Adrenal gland (tissue), 12 donors: ENCODE results near the gene SH3YL1. TPM values are rescaled to one million over a fixed set of nuclear protein-coding genes. Genes with fewer than 3 reads are reported as not detected.
A peak's percentile ranks its signal among the peaks of the same experiment; 100 is the strongest.

Source experiments
- DNase-seq, 7 donors: peaks; one replicate each; pipeline ENCODE4 v3.0.0-alpha.2; 2019 to 2020
- H3K27ac ChIP-seq, 5 donors: fragments of 200-600 bp; sonication (generic) in 4 of 5; 1 replicate in 3 of 5; 2 replicates in 2 of 5; pipeline versions ENCODE4 v1.5.1 to v1.8.0; 2016 to 2020; ENCODE audit warnings: mild to moderate bottlenecking in 1 of 5
- H3K27me3 ChIP-seq: fragments of 200-600 bp; 2 replicates; pipeline ENCODE4 v1.8.0; 2021
- H3K36me3 ChIP-seq, 2 donors: fragments of 200-600 bp; replicated peaks in 1 of 2; 1 replicate in 1 of 2; 2 replicates in 1 of 2; pipeline versions ENCODE4 v1.5.1 to v1.8.0; 2018 to 2022
- H3K4me1 ChIP-seq, 2 donors: fragments of 200-600 bp; replicated peaks in 1 of 2; 1 replicate in 1 of 2; 2 replicates in 1 of 2; pipeline versions ENCODE4 v1.5.1 to v1.8.0; 2018 to 2021
- H3K4me3 ChIP-seq, 4 donors: fragments of 200-600 bp; sonication (generic) in 3 of 4; one replicate each; pipeline ENCODE4 v1.5.1; 2016 to 2018
- H3K9me3 ChIP-seq, 3 donors: fragments of 200-600 bp; sonication (generic) in 1 of 3; replicated peaks in 1 of 3; 1 replicate in 2 of 3; 2 replicates in 1 of 3; pipeline versions ENCODE4 v1.5.1 to v1.8.0; 2016 to 2021
- POLR2A ChIP-seq, 2 donors: fragments of 450-650 bp; IDR thresholded peaks; one replicate each; pipeline ENCODE4 v1.6.1; 2017; ENCODE audit warnings: antibody characterized with exemption in 2 of 2, mild to moderate bottlenecking in 2 of 2, moderate library complexity in 1 of 2
- WGBS, 4 donors: extraction: QIAGEN DNeasy Blood & Tissue Kit in 2 of 4; methylation state at CpG; one replicate each; pipeline versions ENCODE4 v1.1.5 to v1.1.7; 2013 to 2017; 5-methylcytosine and 5-hydroxymethylcytosine counted together
- intact Hi-C, 2 donors: fragments of 100-400 bp; cut with DNase I; formaldehyde crosslinking; loops; one replicate each; pipeline versions ENCODE4 v1.14.1 to v1.15.0; 2022 to 2023
- polyA plus RNA-seq, 3 donors: library from polyadenylated mRNA; stranded (reverse); fragments of 200-250 nt in 2 of 3; fragments of 350-450 nt in 1 of 3; fragmentation: Illumina TruSeq in 1 of 3; extraction: RNeasy Lipid Tissue Mini Kit (QIAGEN cat#74804) in 1 of 3; gene quantifications; one replicate each; pipeline ENCODE4 v1.2.3, GENCODE V29; 2013 to 2014
- total RNA-seq, 9 donors: library from RNA; depleted of rRNA in 4 of 9; stranded (reverse); fragments of >200 nt in 4 of 9; fragments of 120-200 nt in 1 of 9; fragmentation: NEBNext Ultra II Directional in 1 of 9; extraction: Animal tissue kit (Norgen Biotek cat#: 25700) in 1 of 9; gene quantifications; one replicate each; pipeline versions ENCODE4 v1.1.0 to v1.2.4, GENCODE V29; 2013 to 2023
- TF ChIP-seq, protein P1 (sequence below), 6 experiments: fragments of 450-650 bp in 4 of 6; fragments of 200-600 bp in 2 of 6; sonication (generic) in 1 of 6; IDR thresholded peaks; 1 replicate in 5 of 6; 2 replicates in 1 of 6; pipeline versions ENCODE4 v1.5.1 to v1.8.0; 2016 to 2021; ENCODE audit warnings: antibody characterized with exemption in 6 of 6, mild to moderate bottlenecking in 2 of 6, moderate library complexity in 1 of 6
- donor health status: healthy with polysubstance abuse.
- donor health status: Bipolar disorder and iron deficiency.
- donor health status: DM: yes; HTN: yes; CAD: no.
- donor health status: DM: no; HTN: no; CAD: no.
- donor health status: DM: no; HTN: no; CAD: no.
- donor health status: DM: yes; HTN: yes; CAD: no.

The SH3YL1 gene
- total and polyA plus RNA-seq, 12 donors, result 43.6 to 108 (median 92.6) TPM

DNA sequence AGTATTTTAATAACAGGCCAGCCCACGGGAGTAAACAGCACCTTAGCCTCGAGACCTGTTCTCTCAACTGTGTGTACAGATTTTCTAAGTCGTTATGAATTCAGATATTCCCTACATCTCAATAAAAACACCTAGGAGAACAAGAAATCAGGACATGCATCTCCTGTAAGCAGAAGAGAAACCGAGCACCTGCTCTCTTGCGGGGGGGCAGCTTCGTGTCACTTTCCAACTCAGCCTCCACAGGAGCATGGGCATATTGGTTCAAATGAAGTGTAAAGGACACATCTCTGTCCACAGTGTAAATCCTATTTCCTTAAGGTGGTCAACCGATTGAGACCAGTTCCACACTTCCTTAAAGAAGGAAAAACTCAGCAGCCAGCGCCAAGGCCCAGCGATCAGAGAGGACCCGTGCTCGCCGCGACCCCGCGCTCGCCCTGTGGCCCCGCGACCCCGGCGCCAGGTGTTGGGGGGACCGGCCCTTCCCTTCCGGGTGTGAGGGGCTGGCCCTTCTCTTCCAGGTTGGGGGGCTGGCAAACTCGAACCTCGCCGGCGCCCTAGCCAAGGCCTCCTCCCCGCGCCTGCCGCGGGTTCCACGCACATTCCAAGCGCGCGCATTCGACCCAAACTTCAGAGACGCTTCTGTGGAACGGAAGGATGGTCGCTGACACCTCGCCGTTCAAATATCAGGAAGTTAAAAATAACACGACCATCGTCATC lies 652 bp downstream of the SH3YL1 start:
- intact Hi-C loops, result no loop called here
- Histone ChIP-seq H3K36me3 (no peaks in the 10 kb centered on the region), H3K27ac (peak overlapping the region in 4 of 5 donors; percentile 23 to 91 (median 84)), H3K9me3 (no peaks in the 10 kb centered on the region), H3K4me1 (peaks cover 6 to 49% of the 10 kb centered on the region in 2 donors), H3K27me3 (no peaks in the 10 kb centered on the region), H3K4me3 (peak overlapping the region in 2 of 4 donors; percentile 68 to 80)
- WGBS, 4 donors, result 26 to 44% (median 41%) methylated on average over 28 to 42 of the region's 42 CpGs
- TF ChIP-seq POLR2A (IDR thresholded peaks at IDR 0.05), result no peak
- TF ChIP-seq, protein P1, sequence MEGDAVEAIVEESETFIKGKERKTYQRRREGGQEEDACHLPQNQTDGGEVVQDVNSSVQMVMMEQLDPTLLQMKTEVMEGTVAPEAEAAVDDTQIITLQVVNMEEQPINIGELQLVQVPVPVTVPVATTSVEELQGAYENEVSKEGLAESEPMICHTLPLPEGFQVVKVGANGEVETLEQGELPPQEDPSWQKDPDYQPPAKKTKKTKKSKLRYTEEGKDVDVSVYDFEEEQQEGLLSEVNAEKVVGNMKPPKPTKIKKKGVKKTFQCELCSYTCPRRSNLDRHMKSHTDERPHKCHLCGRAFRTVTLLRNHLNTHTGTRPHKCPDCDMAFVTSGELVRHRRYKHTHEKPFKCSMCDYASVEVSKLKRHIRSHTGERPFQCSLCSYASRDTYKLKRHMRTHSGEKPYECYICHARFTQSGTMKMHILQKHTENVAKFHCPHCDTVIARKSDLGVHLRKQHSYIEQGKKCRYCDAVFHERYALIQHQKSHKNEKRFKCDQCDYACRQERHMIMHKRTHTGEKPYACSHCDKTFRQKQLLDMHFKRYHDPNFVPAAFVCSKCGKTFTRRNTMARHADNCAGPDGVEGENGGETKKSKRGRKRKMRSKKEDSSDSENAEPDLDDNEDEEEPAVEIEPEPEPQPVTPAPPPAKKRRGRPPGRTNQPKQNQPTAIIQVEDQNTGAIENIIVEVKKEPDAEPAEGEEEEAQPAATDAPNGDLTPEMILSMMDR (IDR thresholded peaks at IDR 0.05), result no peak
- no peak for DNase-seq

DNA sequence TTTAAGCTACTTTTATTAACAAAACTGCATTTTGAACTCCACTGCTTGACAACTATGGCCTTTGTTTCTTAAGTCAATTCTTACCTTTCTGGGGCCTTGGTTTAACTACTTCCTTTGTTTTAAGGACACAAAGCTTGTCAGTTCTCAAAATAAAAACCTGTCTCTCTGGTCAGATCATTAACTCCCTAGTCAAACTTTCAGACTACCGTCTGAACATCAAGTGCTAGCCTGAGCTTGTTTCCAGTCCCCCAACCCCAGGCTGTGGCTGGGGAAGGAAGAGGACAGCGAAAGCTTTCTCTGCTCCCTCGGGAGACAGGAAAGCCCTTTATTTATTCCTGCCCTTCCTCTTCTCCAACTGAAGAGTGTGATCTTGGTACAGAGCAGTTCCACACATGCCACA lies 1.7 kb downstream of the SH3YL1 start:
- Histone ChIP-seq H3K27ac (peak overlapping the region; percentile 16 to 85 (median 32)), H3K36me3 (no peaks in the 10 kb centered on the region), H3K4me1 (peaks cover 6 to 48% of the 10 kb centered on the region in 2 donors), H3K27me3 (no peaks in the 10 kb centered on the region), H3K9me3 (peaks cover 0 to 4% (median 0%) of the 10 kb centered on the region in 3 donors), H3K4me3 (no peak overlapping the region)
- TF ChIP-seq, protein P1 (IDR thresholded peaks at IDR 0.05), result no peak
- no peak for TF ChIP-seq POLR2A (IDR thresholded peaks at IDR 0.05)
- WGBS, 4 donors, result 60 to 81% (median 79%) methylated on average over 3 of the region's 3 CpGs
- intact Hi-C loops, result no loop called here
- no peak for DNase-seq

DNA sequence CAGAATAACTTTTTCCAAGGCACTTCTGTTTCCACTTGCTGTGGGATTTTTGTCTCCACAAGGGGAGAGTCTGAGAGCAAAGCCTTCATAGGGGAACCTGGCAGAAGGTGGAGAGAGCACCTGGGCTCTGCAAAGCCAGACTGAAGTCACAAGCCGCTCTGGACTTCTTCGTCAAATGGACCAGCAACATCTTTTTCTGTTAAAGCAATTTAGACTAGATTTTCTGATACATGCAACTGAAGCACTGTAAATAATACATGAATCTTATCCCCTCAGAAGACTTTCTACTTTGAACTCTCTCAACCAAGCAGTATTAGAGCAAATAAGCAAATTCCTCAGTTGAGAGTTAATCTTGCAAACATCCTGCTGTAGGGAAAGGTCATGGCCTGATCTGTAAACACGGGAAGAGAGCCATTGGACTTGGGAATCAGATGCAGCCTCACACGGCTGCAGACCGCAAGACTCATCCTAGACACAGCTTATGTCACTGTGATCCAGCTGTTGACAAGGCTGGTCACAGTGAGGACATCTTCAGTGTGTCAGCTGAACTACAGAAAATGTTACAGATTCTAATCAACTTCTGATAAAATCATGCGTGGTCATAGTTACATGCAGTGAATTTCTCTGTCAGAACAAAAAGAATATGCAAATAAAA lies 3.2 kb downstream of the SH3YL1 start:
- Histone ChIP-seq H3K4me1 (peaks cover 6 to 40% of the 10 kb centered on the region in 2 donors), H3K27me3 (no peaks in the 10 kb centered on the region), H3K27ac (peak overlapping the region in 4 of 5 donors; percentile 2 to 85 (median 72)), H3K36me3 (no peaks in the 10 kb centered on the region), H3K9me3 (peaks cover 0 to 4% (median 0%) of the 10 kb centered on the region in 3 donors), H3K4me3 (no peak overlapping the region)
- intact Hi-C loops, result no loop called here
- TF ChIP-seq, protein P1 (IDR thresholded peaks at IDR 0.05), result no peak
- peak in 1 of 2 donors; percentile 57 for TF ChIP-seq POLR2A (IDR thresholded peaks at IDR 0.05)
- WGBS, 4 donors, result 39 to 61% (median 47%) methylated on average over 4 to 6 of the region's 6 CpGs
- DNase-seq, result peak in 5 of 7 donors; percentile 47 to 66 (median 58)

DNA sequence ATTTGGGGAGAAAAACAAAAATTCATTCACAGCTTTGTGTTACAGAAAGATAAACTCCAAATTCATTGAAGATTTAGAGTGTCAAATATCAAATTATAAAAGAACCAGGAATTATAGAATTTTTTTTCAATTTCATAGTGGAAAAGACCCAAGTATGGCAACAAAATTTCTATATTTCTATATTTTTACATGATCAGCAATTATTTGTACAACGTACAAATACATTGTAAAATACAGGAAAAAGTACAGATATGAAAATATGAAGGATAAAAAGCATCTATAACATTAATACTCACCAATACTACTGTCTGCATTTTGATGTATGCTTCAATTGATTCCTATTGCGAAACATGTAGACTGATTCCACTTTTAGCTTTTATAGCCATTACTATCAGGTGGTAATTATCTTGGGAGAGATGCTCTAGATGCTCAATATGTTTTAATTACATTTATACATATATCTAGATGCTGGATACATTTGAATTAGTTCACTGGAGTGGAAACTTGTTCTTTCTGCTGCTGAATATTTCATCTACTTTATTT lies 4.0 kb downstream of the SH3YL1 start:
- no peak for TF ChIP-seq POLR2A (IDR thresholded peaks at IDR 0.05)
- TF ChIP-seq, protein P1 (IDR thresholded peaks at IDR 0.05), result no peak
- Histone ChIP-seq H3K4me3 (no peak overlapping the region), H3K9me3 (peaks cover 0 to 4% (median 0%) of the 10 kb centered on the region in 3 donors), H3K27ac (peak overlapping the region in 1 of 5 donors; percentile 62), H3K36me3 (no peaks in the 10 kb centered on the region), H3K27me3 (no peaks in the 10 kb centered on the region), H3K4me1 (peaks cover 6 to 39% of the 10 kb centered on the region in 2 donors)
- DNase-seq, result no peak
- WGBS, 4 donors, result 95 to 99% (median 96%) methylated on average over 2 of the region's 2 CpGs
- intact Hi-C loops, result no loop called here
